ENCODE results near the gene TRAPPC1.

DNA sequence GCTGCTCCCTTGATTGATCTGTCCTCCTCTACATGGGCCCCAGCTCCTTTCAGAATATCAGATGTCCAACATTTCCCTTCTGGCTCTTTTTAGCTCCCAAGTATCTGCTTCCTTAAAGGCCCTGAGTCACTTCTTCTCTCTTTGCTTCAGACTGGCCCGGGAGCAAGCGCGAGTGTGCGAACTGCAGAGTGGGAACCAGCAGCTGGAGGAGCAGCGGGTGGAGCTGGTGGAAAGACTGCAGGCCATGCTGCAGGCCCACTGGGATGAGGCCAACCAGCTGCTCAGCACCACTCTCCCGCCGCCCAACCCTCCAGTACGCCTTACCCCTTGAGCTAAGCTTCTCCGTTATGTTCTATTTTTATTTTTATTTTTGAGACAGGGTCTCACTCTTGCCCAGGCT lies 12.6 kb upstream of the TRAPPC1 start:
- no peak for TF ChIP-seq CTCF (IDR thresholded peaks at IDR 0.05 in 8 of 11, conservative IDR thresholded peaks at IDR 0.05 in 3 of 11)
- TF ChIP-seq POLR2A (IDR thresholded peaks at IDR 0.05): no peak

All from spleen (tissue), 7 donors.